Mucosa of gallbladder (tissue), 1 donor: ENCODE measurements around the gene LARP1. TPM values are rescaled to one million over a fixed set of nuclear protein-coding genes. Genes with fewer than 3 reads are reported as not detected.

Experiments used
- DNase-seq: peaks from one replicate; pipeline ENCODE4 v3.0.0-alpha.2; 2020; ENCODE audit warnings: low spot score
- total RNA-seq: library from RNA; stranded (reverse); gene quantifications from one replicate; pipeline ENCODE4 v1.2.1, GENCODE V29; 2021
- donor health status: DM: no; HTN: no; CAD: no.

The LARP1 gene
- total RNA-seq, 1 donor from 2014 or later = 190 TPM

GRCh38 chr5:154857530-154858296 is 102.5 kb downstream of the LARP1 start:
- DNase-seq = peak; percentile 94

- DNase-seq = peak; percentile 98
Observed at GRCh38 chr5:154858297-154858971, 103.3 kb downstream of the LARP1 start, which contains the start of gene CNOT8. Gene CNOT8, plus strand, starts transcription at chr5:154858627. Its CDS starts 4,652 bp downstream, at chr5:154863279.

DNA sequence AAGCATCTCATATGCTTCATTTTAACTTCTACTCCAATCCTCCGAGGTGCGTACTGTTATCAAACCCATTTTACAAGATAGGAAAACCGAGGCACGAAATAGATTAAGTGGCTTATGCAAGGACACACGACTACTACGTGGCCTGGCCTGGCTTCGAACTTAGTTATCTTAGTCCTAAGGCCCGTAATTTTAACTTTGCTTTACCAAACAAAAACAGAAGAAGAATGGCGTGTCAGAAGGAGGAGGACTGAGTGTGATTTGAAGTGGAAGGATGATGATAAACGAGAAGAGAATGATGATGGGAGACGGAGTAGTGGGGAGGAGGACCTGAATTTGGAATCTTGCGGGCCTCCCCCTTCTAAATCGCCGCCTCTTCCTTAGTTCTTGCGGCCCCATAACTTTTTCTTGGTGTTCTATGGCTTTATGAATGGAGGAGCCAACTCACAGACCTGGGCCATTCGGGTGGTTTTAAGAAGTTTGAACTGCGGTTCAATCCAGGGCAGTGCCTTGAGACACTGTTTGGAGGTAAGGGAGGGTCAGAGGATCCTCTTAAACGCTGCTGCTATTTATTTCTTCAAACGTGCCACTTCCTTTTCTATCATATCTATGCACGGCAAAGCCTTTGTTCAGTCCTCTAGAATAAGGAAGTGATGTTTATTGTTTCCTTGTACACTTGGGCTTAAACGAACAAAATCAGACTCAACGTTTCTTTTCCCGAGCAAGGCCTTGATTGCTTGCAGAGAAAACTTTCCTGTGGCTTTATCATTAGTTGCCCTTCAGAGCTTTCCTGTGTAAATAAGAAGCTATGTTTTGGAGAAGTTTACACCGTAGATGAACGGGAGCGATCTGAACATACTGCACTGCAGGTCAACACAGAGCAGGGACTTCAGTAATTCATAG is 104.0 kb downstream of the LARP1 start:
- no peak for DNase-seq

GRCh38 chr5:154860123-154860522 is 104.9 kb downstream of the LARP1 start:
- no peak for DNase-seq

GRCh38 chr5:154860765-154861164 is 105.6 kb downstream of the LARP1 start:
- no peak for DNase-seq

DNA sequence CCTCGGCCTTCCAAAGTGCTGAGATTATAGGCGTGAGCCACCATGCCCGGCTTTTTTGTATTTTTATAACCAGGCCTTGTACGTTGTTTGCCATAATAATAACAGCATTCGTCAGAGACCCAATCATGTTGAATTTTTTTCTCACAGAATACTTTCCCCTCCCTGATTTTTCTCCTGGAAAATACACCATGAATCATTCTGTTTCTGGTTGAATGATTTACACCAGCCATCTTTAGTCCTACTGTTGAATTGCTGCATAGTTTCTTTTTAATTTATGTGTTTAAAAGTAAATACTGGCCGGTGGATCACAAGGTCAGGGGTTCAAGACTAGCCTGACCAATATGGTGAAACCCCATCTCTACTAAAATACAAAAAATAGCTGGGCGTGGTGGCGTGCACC is 106.8 kb downstream of the LARP1 start:
- DNase-seq = no peak

DNA sequence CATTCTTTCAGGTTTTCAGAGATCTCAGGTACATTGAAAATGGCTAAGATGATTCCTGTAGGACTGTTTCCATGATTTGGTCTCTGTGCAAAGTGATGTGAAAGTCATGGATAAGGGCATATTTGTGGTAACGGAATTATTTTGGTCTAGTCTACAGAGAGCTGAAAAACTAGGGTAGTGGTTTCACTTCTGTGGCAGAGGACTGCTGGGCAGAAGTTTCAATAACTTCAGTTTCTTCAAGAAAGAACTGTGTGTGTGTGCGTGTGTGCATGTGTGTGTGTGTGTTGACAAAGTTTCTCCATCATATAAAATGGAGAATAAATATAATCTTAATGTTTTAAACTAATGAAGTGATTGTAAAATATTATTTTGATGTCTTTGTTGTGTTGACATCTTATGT is 107.6 kb downstream of the LARP1 start:
- no peak for DNase-seq

DNA sequence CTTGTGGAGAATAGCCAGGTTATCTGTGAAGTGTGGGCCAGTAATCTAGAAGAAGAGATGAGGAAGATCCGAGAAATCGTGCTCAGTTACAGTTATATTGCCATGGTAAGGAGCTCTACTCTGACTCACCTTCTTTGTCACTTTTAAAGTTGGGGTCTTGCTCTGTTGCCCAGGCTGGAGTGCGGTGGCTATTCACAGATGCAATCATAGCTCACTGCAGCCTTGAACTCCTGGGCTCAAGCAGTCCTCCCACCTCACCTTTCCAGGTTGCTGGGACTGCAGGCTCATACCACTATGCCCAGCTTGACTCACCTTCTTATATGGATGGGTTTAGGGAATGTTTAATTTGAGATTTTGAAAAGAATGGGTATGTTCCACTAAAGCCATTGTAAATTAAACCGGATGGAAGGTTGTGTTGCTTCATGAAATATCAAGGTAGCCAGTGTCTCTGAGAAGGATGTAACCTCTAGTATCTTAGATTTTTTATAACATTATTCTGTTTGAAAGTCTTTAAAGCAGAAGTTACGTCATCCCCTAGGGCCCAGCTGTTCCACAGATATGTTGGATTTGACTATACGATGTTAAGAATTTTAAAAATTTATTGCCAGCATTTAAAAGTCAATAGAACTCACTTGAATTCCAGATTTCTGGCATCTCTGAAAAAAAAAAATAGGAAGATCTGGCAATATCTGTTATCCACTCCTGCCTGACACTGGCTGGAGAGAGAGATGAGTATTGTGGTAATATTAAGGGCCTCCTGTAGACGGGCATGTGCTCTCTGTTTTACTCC is 108.3 kb downstream of the LARP1 start:
- no peak for DNase-seq

- DNase-seq = no peak
Observed at GRCh38 chr5:154865466-154866184, 110.4 kb downstream of the LARP1 start.

DNA sequence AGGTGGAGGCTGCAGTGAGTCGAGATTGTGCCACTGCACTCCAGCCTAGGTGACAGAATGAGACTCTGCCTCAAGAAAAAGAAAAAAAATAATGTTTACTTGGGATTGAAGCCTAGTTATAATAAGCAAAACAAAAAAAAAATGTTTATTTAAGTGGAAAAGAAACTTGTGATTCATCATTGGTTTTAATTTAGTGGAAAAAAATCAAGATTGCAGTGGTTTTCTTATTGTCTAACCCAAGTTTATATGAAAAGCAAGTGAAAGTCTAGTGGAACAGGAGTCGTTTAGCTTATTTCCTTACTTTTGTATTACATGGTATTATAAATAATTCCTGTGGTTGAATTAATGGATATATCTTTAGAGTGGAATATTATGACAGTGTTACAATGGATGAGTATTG is 111.7 kb downstream of the LARP1 start:
- no peak for DNase-seq

Other genes with a start within 250 kb of the LARP1 start
- 91.0 TPM for gene FAXDC2, start 95.2 kb downstream of the LARP1 start, total RNA-seq
- gene CNOT8, start 103.2 kb downstream of the LARP1 start, total RNA-seq = 57.3 TPM
- 11.1 TPM for gene GEMIN5, start 182.8 kb downstream of the LARP1 start, total RNA-seq
- 26.2 TPM for gene MRPL22, start 185.7 kb downstream of the LARP1 start, total RNA-seq